Upper lobe of left lung (tissue), 6 donors: ENCODE results near the gene MALRD1. TPM values are rescaled to one million over a fixed set of nuclear protein-coding genes. Genes with fewer than 3 reads are reported as not detected.

Experiments
- ATAC-seq, 2 donors: fragments of 200-7000 bp; cut with Tn5 transposase; one replicate each; pipeline ENCODE4 v1.9.1; 2022; ENCODE audit warnings: mild to moderate bottlenecking in 2 of 2, moderate library complexity in 2 of 2; ENCODE audit not compliant: low FRiP score in 2 of 2
- DNase-seq, 2 donors: peaks; one replicate each; pipeline ENCODE4 v3.0.0-alpha.2; 2019 to 2020
- H3K27ac ChIP-seq, 4 donors: fragments of 200-600 bp; sonication (generic); one replicate each; pipeline ENCODE4 v1.5.1; 2016 to 2019
- H3K27me3 ChIP-seq, 4 donors: fragments of 200-600 bp; sonication (generic); one replicate each; pipeline ENCODE4 v1.5.1; 2017 to 2019
- H3K36me3 ChIP-seq, 4 donors: fragments of 200-600 bp; sonication (generic); one replicate each; pipeline ENCODE4 v1.5.1; 2016 to 2019
- H3K4me1 ChIP-seq, 4 donors: fragments of 200-600 bp; sonication (generic); one replicate each; pipeline ENCODE4 v1.5.1; 2018 to 2019
- H3K4me3 ChIP-seq, 4 donors: fragments of 200-600 bp; sonication (generic); one replicate each; pipeline ENCODE4 v1.5.1; 2017 to 2019; ENCODE audit warnings: mild to moderate bottlenecking in 2 of 4, moderate library complexity in 1 of 4
- H3K9me3 ChIP-seq, 4 donors: fragments of 200-600 bp; sonication (generic); one replicate each; pipeline ENCODE4 v1.5.1; 2018 to 2019
- CTCF ChIP-seq, 6 experiments: fragments of 450-650 bp in 4 of 6; fragments of 200-600 bp in 2 of 6; sonication (generic) in 2 of 6; IDR thresholded peaks; one replicate each; pipeline ENCODE4 v1.5.1; 2016 to 2019; ENCODE audit warnings: antibody characterized with exemption in 6 of 6
- EP300 ChIP-seq, 4 donors: sonication (generic); formaldehyde crosslinking; IDR thresholded peaks; one replicate each; pipeline ENCODE4 v1.5.1; 2017; ENCODE audit warnings: antibody characterized with exemption in 4 of 4, control low read depth in 2 of 4
- POLR2A ChIP-seq, 4 donors: fragments of 450-650 bp; IDR thresholded peaks; one replicate each; pipeline ENCODE4 v1.5.1; 2016 to 2017; ENCODE audit warnings: antibody characterized with exemption in 4 of 4, mild to moderate bottlenecking in 2 of 4
- POLR2AphosphoS5 ChIP-seq, 2 donors: sonication (generic); formaldehyde crosslinking; IDR thresholded peaks; one replicate each; pipeline ENCODE4 v1.5.1; 2017; ENCODE audit warnings: antibody characterized with exemption in 2 of 2
- whole genome bisulfite sequencing, 2 donors: methylation state at CpG; one replicate each; pipeline ENCODE4 v1.1.5; 2017 to 2018; 5-methylcytosine and 5-hydroxymethylcytosine counted together
- total RNA-seq, 6 donors: library from RNA; depleted of rRNA in 4 of 6; stranded (reverse); fragments of >200 nt in 4 of 6; gene quantifications; one replicate each; pipeline versions ENCODE4 v1.1.0 to v1.2.1, GENCODE V29; 2016 to 2021
- donor health status: DM: no; HTN: no; CAD: no; lungs with moderate emphysema.
- donor health status: DM: no; HTN: yes; CAD: no; lungs with severe emphysema.

Gene MALRD1
- total RNA-seq, 6 donors from 2014 or later: 2.7 to 21.0 (median 7.5) TPM

DNA sequence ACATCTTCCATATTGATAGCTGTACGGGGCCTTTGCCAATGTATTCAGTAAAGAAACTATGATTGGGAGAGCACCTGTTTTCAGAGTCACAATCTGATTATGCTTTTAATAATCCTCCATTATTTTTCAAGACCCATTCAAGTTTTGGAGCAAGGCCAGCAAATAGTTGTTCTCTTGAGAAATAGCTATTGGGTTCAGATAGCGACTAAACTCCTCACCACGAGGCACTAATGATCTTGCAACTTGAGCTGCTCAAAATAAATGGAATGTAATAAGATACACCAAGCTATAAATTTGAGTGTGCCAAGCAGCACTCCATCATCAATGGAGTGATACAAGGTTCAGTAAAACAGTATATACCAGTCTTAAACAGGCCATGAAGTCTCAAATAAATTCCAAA is 7.4 kb upstream of the MALRD1 start:
- no peak for DNase-seq
- no peaks in the 10 kb centered on the region for H3K36me3 ChIP-seq
- H3K27ac ChIP-seq: no peak overlapping the region
- no peak for TF ChIP-seq POLR2AphosphoS5 (IDR thresholded peaks at IDR 0.05)
- TF ChIP-seq CTCF (IDR thresholded peaks at IDR 0.05): no peak
- no peak for TF ChIP-seq EP300 (IDR thresholded peaks at IDR 0.05)
- no peak for TF ChIP-seq POLR2A (IDR thresholded peaks at IDR 0.05)
- no peaks in the 10 kb centered on the region for H3K4me1 ChIP-seq
- no peaks in the 10 kb centered on the region for H3K9me3 ChIP-seq
- no peak overlapping the region for H3K4me3 ChIP-seq
- ATAC-seq: no peak
- WGBS, 2 donors: 66 to 67% methylated on average over 3 of the region's 3 CpGs
- H3K27me3 ChIP-seq: no peaks in the 10 kb centered on the region

DNA sequence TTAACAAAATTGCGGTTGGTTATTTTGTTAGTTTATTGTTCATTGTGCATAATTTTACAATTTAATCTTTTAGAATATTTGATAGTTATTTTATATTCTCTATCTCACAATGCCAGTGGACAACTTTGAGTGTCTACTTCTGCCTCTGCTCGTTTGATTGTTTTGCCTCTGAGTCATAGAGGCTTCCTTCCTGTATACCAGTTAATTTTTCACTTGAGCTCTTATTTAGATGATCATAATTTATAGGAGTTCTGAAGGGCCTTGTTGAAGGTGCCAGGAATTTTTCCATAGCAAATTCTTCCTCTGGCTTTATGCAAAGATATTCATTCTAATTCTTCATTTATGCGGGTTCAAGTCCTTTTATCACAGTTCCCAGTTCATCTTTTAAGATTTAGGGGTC is 5.2 kb upstream of the MALRD1 start:
- Histone ChIP-seq H3K9me3 (no peaks in the 10 kb centered on the region), H3K4me3 (no peak overlapping the region), H3K36me3 (no peaks in the 10 kb centered on the region), H3K27ac (no peak overlapping the region), H3K27me3 (no peaks in the 10 kb centered on the region), H3K4me1 (no peaks in the 10 kb centered on the region)
- no peak for TF ChIP-seq EP300 (IDR thresholded peaks at IDR 0.05)
- TF ChIP-seq POLR2A (IDR thresholded peaks at IDR 0.05): no peak
- no peak for TF ChIP-seq POLR2AphosphoS5 (IDR thresholded peaks at IDR 0.05)
- TF ChIP-seq CTCF (IDR thresholded peaks at IDR 0.05): no peak
- WGBS, 2 donors: 50 to 51% methylated on average over 3 of the region's 3 CpGs
- DNase-seq (no peak), ATAC-seq (no peak)

DNA sequence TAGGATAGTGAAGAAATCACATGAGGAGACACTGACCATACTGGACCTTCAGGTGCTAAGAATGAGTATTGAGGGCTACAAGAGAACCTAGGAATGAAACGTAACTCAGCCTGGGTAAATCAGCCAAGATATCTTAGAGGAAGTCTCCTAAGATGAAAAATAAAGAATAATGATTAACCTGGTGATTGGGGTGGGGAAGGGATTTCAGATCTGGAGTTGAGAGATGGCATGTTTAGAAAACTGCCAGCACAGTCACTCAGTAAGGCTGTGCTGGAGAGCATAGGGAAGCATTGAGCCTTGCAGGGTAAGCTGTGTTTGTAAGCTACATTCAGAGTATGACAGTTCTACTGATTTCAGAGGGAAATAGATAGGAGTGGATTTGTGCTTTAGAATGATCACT is 1.9 kb upstream of the MALRD1 start:
- H3K4me1 ChIP-seq: no peaks in the 10 kb centered on the region
- no peaks in the 10 kb centered on the region for H3K36me3 ChIP-seq
- no peak for TF ChIP-seq POLR2A (IDR thresholded peaks at IDR 0.05)
- TF ChIP-seq CTCF (IDR thresholded peaks at IDR 0.05): no peak
- no peak for TF ChIP-seq EP300 (IDR thresholded peaks at IDR 0.05)
- no peak for TF ChIP-seq POLR2AphosphoS5 (IDR thresholded peaks at IDR 0.05)
- no peaks in the 10 kb centered on the region for H3K27me3 ChIP-seq
- DNase-seq (no peak), ATAC-seq (no peak)
- no peaks in the 10 kb centered on the region for H3K9me3 ChIP-seq
- H3K27ac ChIP-seq: no peak overlapping the region
- H3K4me3 ChIP-seq: no peak overlapping the region
- 57 to 65% methylated on average over 1 of the region's 1 CpG for WGBS, 2 donors

DNA sequence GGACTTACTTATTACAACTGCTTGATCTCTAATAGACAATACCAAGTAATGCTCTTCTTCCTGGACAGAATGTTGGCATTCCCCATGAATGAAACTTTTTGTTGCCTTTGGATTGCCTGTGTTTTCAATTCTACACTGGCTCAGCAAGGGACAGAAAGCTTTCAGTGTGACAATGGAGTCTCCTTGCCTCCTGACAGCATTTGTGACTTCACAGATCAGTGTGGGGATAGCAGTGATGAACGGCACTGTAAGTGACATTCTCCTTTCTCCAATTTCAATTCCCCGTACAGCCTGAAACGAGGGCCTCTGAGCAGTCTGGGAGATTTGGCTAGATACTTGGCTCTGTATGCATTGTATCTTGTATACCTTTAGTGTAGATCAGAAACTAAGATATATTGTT is 290 bp downstream of the MALRD1 start:
- no peak for ATAC-seq
- Histone ChIP-seq H3K27me3 (no peaks in the 10 kb centered on the region), H3K4me3 (no peak overlapping the region), H3K27ac (no peak overlapping the region), H3K9me3 (no peaks in the 10 kb centered on the region), H3K4me1 (no peaks in the 10 kb centered on the region), H3K36me3 (no peaks in the 10 kb centered on the region)
- WGBS, 2 donors: 48 to 72% methylated on average over 3 of the region's 3 CpGs
- no peak for TF ChIP-seq POLR2AphosphoS5 (IDR thresholded peaks at IDR 0.05)
- TF ChIP-seq POLR2A (IDR thresholded peaks at IDR 0.05): no peak
- no peak for TF ChIP-seq EP300 (IDR thresholded peaks at IDR 0.05)
- TF ChIP-seq CTCF (IDR thresholded peaks at IDR 0.05): no peak
- no peak for DNase-seq

DNA sequence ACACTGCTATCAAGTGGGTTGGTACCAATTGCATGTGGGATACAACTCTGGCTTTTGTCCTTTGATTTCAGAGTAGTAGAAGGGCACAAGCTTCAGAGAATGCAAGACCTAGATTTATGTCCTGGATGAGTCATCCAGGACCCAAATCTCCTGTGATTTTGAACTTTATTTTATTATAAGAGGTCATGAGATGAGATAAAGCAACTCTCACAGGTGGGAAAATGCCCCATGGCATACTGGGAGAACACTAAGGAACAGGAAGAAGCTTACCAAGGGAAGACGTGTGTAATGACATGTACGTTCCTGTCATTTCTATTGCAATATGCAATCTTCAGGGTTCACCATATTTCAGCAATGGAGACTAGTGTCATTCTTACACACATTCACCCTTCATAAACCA is 966 bp downstream of the MALRD1 start:
- Histone ChIP-seq H3K9me3 (no peaks in the 10 kb centered on the region), H3K27me3 (no peaks in the 10 kb centered on the region), H3K27ac (no peak overlapping the region), H3K36me3 (no peaks in the 10 kb centered on the region), H3K4me3 (no peak overlapping the region), H3K4me1 (no peaks in the 10 kb centered on the region)
- WGBS, 2 donors: 92 to 93% methylated on average over 2 of the region's 2 CpGs
- DNase-seq (no peak), ATAC-seq (no peak)
- no peak for TF ChIP-seq CTCF (IDR thresholded peaks at IDR 0.05)
- TF ChIP-seq POLR2A (IDR thresholded peaks at IDR 0.05): no peak
- TF ChIP-seq EP300 (IDR thresholded peaks at IDR 0.05): no peak
- no peak for TF ChIP-seq POLR2AphosphoS5 (IDR thresholded peaks at IDR 0.05)
